GM21367 (cell line): Measurements from ENCODE around the gene LY6G5C.

Experiments used
- ATAC-seq: cut with Tn5 transposase; IDR thresholded peaks from one replicate; pipeline ENCODE4 v1.9.1; 2021; ENCODE audit not compliant: unreplicated experiment

Gene LY6G5C

DNA sequence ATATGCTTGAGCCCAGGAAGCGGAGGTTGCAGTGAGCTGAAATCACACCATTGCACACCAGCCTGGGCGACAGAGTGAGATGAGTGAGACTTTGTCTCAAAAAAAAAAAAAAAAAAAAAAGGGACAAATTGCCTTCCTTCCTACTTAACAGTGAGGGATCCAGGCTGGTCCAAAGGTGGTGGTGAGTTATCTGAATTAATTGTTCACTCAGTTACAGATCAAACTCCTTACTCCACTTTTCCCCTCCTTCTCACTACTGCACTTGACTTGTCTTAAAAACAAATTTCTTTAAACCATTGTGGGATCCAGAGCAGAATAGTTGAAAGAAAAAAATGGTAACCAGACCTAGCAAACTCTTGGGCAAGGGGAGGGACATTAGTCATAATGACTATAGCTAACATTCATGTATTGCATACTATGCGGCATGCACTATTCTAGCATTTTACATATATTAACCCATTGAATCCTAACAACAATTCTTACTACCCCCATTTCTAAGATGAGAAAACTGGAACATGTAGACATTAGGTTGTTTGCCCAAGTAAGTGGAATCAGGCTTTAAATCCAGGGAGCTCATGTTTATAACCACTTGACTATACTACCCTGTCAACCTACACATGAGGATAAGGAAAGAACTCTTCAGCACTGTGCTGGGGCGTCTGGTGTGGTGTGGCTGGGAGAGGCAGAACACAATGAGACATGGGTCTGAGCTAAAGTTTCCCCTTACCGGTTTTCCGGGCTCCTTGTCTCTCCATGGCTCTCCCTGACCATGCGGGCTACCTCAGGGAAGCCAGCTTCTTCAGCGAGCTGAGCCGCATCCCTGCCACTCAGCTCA lies 17.5 kb downstream of the LY6G5C start:
- no peak for ATAC-seq

DNA sequence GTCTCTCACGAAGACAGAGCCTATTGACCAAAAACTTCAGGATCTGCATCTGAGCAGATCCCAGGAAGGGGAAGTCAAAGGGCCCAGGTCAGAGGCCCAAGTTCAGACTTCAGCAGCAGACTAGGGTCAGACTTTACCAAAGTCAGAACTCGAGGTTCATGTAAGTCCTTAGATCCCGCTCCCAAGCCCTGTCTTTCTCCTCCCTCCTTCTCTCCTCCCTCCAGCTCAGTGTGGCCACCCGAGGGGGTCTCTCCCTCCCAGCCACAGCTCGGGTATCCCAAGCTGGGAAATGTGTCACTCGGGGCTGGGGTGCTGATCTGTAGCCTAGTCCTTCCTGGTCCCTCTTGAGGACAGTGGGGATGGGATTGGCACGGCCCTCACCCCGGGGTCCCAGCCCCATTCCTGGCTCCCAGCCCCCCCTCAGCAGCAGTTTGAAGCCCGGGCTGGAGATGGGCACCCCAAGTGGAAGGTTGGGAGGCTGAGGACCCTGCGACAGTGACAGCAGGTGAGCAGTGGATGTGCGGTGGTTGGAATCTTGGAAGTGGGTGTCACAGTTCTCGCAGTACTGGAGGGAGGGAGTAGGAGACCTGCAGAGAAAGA lies 18.6 kb downstream of the LY6G5C start:
- ATAC-seq: no peak

DNA sequence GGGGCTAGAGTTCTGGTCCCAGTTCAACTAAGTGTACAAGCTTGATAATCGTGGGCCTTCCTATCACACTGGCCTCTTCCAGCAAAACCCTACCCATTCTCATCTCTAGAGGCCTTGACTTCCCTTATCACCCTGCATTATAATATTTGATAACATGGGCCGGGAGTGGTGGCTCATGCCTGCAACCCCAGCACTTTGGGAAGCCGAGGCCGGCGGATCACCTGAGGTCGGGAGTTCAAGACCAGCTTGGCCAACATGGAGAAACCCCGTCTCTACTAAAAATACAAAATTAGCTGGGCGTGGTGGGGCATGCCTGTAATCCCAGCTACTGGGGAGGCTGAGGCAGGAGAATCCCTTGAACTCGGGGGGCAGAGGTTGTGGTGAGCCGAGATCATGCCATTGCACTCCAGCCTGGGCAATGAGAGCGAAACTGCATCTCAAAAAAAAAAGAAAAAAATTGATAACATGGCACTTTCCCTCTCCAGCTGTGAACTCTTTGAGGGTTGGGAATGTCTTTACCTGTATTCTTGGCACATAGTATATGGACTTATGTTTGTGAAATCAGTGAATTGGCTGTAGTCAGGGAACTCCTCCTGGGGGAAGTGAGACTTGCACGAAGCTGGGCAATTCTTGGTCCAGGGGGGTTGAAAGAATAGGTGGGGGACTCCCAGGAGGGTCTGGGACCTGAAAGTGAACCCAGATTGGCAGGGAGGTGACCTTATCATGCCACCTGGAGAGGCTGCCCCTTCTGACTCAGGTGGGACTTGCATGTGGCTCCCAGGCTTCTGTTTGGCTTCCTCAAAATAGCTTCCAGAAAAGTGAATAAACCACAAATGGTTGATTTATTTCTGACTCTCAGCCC lies 19.4 kb downstream of the LY6G5C start:
- ATAC-seq: no peak

GRCh38 chr6:31660381-31661261 lies 20.2 kb downstream of the LY6G5C start, which contains the start of gene C6orf47:
TSS of gene C6orf47 (minus strand) at chr6:31660778. CDS start at chr6:31659947, 831 bp downstream.
- peak; percentile 30 for ATAC-seq

GRCh38 chr6:31659649-31660380 lies 21.1 kb downstream of the LY6G5C start:
- no peak for ATAC-seq

DNA sequence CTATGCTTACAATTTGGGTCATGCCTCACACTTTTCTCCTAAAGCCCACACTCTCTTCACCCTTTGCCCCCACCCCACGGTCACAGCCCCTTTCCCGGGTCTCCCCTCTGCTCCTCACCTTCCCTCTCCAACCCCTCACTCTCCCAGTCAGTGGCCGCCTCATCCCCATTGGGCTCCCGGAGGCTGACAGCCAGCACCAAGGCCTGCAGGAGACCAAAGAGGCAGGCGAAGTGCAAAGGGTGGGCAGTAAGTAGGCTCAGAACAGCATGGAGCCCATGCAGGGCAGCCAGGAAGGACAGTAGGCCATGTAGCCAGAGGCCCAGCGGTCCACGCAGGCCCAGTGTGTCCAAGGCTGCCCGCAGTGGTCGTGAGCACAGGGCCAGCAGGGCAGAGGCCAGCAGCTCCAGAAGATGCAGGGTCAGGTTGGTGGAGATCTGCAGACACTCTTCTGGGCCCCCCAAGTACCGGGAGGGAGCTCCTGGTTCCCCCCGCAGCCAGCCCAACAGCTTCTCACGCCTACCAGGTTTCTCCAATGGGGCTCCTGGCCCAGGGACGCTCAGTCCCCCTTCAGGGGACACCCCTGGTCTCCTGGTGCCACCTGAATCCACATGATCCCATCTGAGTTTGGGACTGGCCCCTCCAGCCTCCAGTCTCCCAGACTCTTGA lies 21.8 kb downstream of the LY6G5C start:
- ATAC-seq: no peak

- ATAC-seq: no peak
Measured at GRCh38 chr6:31658158-31658688, 22.6 kb downstream of the LY6G5C start.

GRCh38 chr6:31657406-31658157 lies 23.3 kb downstream of the LY6G5C start:
- no peak for ATAC-seq

- no peak for ATAC-seq
Measured at GRCh38 chr6:31655349-31656237, 25.3 kb downstream of the LY6G5C start, which contains the start of gene APOM. TSS of gene APOM (plus strand) at chr6:31655894. CDS start at chr6:31655967, 73 bp downstream.

- no peak for ATAC-seq
Measured at GRCh38 chr6:31654574-31655348, 26.1 kb downstream of the LY6G5C start.

DNA sequence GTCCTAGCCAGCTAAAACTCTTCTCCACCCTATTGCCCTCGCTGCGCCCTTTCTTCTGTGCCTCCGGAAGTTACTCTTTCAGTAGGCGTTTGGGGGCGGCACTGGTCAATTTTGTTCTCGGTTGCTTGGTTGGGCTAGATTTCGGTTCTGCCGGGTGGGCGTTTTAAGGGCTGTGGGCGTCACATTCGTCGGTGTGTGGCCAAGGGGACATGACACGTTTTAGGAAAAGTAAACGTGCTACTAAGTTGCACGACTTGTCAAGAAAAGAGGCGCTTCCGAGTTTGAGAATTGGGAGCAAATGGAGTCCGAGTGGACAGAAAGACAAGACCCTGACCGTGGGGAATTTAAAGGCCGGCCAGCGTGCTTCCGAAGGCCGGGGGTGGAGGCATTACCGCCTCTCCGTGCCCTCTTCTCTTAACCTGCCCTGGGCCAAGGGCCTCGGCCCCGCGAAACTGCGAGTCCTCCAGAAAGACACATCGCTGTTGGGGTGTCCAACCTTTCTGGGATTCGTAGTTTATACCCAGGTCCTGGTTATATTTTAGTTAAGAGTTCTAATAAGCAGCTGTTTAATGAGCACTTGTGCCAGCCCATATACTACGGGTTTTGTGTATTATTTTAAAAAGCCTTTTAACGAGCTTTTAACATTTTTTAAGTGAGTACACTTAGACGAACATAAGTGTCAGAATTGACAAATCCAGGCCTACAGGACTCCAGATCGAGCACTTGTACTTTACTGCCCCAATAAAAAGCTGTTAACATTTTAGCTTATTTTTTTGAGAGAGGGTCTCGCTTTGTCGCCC lies 27.7 kb downstream of the LY6G5C start:
- peak; percentile 42 for ATAC-seq

DNA sequence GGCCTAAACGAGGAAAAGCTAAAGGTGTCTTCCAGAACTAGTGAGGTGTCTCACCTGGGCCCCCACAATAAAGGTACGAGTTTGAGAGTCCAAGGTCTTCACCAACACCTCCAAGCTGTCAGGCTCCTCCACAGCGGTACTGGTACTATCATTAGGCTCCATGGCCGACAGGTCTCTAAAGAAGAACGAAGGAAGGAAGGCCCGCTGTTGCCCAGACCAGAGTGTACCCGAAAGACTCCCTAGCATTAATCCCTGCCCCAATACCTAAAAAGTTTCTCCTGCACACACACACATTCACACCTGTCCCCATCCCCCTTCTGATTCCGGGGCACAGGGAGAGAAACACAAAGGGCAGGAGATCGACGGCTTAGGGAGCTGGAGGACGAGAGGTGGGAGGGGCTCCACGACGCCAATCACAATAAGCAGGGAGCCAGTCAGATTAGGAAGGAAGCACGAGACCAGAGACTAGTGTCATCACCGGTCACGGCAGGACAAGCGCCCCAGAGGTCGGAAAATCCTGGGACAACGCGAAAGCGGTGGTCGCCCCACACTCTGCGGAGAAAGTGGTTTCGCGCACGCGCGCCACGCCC lies 29.2 kb downstream of the LY6G5C start:
- peak; percentile 25 for ATAC-seq

DNA sequence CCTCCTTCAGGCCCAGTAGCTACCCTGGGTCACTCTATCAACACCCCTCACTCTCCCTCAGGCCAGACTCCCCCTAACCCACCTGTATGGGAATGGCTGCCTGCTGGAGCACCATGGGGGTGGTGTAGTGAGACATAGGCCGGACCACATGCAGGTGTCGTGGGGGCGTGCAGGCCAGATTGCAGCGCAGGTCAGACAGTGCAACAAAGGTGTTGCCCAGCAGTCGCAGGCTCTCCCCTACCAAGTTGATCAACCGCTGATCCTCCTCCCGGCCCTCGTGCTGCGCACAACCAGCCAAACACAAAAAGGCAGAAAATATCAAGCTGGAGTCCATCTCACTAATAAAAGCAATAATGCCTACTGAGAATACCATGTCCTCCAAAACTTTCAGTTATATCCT lies 35.5 kb downstream of the LY6G5C start:
- no peak for ATAC-seq

DNA sequence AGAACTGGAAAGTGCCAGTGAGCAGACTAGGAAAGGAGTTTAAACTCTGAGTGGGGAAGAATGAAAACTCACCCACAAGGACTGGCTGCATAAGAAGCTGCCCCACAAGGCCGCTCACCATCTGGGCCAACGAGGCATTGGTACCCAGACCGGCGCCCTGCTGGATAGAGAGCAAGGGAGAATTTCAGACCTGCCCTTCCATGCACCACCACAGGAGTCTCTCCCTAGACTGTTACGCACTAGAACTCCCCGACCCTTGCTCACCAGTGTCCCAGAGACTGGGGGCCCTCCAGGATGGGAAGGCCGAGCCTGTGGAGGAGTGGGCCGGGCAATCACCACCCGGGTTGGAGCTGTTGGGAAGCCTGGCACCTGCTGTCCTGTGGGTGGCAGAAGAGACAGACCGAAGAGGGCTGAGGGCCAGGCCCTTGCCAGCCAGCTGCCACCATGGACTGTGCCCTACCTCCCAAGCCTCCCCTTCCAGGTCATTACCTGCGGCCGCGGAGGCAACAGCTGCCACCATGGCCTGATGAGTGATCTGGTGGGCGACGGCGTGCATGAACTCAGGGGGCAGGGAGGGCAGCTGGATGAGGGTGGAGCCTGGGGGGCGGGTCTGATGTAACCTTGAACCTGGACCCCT lies 36.9 kb downstream of the LY6G5C start:
- no peak for ATAC-seq
